ENCODE measurements around the gene DENND10. TPM values are rescaled to one million over a fixed set of nuclear protein-coding genes. Genes with fewer than 3 reads are reported as not detected.

Gene DENND10
- 42.7 to 68.2 TPM (median 54.9 TPM) in 5 replicates for total RNA-seq (2022; extraction: Qiagen RNA extraction)

GRCh38 chr10:119103903-119104653 lies at the start of gene DENND10:
DENND10 (plus strand) TSS chr10:119104113; CDS start chr10:119104143, 30 bp downstream.

GRCh38 chr10:119080521-119081259 lies 23.2 kb upstream of the DENND10 start, which contains the start of gene EIF3A:
EIF3A (minus strand) TSS chr10:119080817; CDS start chr10:119080676, 141 bp downstream.

GRCh38 chr10:119165171-119166117 lies 61.5 kb downstream of the DENND10 start, which contains the start of gene SFXN4:
SFXN4 (minus strand) TSS chr10:119165714; CDS start chr10:119165647, 67 bp downstream.

GRCh38 chr10:119178372-119179119 lies 74.6 kb downstream of the DENND10 start, which contains the start of gene PRDX3:
PRDX3 (minus strand) TSS chr10:119178812; CDS start chr10:119178790, 22 bp downstream.

Other genes with a start within 250 kb of the DENND10 start
- gene NANOS1, start 74.4 kb upstream of the DENND10 start, total RNA-seq (2022; extraction: Qiagen RNA extraction): 1.5 to 3.3 TPM (median 2.8 TPM) in 5 replicates
- 112 to 183 TPM (median 126 TPM) in 5 replicates for gene EIF3A, start 23.3 kb upstream of the DENND10 start, total RNA-seq (2022; extraction: Qiagen RNA extraction)
- gene SFXN4, start 61.6 kb downstream of the DENND10 start, total RNA-seq (2022; extraction: Qiagen RNA extraction): 45.6 to 50.1 TPM (median 47.6 TPM) in 5 replicates
- gene PRDX3, start 74.7 kb downstream of the DENND10 start, total RNA-seq (2022; extraction: Qiagen RNA extraction): 297 to 329 TPM (median 301 TPM) in 5 replicates
- gene GRK5, start 103.5 kb downstream of the DENND10 start, total RNA-seq (2022; extraction: Qiagen RNA extraction): 8.5 to 11.3 TPM (median 9.4 TPM) in 5 replicates

All from A549 treated with Hydrocortisone at 1 μM for 4 hours (cell line).